ENCODE measurements around the gene GIMAP8. TPM values are rescaled to one million over a fixed set of nuclear protein-coding genes. Genes with fewer than 3 reads are reported as not detected.

The GIMAP8 gene
- total and polyA plus RNA-seq, 2 experiments from 2014 or later: 0.06 TPM; not detected in 1

DNA sequence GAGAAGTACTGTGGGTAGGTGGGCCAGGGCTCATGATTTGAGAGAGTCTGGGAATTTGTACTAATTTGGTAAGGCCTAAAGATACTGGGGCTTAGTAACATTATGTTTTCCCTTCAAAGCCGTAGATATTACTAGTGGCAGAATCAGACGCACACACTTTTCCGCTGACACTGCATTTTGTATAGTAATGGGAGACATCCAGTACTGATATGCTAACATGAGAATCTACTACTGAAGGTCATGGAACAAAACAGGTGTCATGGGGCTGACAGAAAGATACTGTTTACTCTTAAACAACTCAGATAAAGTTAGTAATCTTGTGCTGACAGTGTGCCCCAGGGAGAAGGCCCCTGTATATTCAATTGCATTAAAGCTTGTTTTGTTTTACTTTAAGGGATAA, 53.2 kb downstream of the GIMAP8 start:
- Histone ChIP-seq H3K9me2 (ENCODE audit: insufficient read depth) (no peaks in the 10 kb centered on the region), H2AFZ (0 out of 2 replicates have a peak overlapping the region, but pooled peaks have one; percentile 49), H3K27me3 (ENCODE audit: insufficient read depth) (no peaks in the 10 kb centered on the region), H3K36me3 (ENCODE audit: insufficient read depth) (no peaks in the 10 kb centered on the region), H4K20me1 (replicated peaks; ENCODE audit: insufficient read depth) (no peaks in the 10 kb centered on the region), H3K4me1 (ENCODE audit: insufficient read depth) (no peaks in the 10 kb centered on the region), H3K4me2 (no peak overlapping the region), H3K4me3 (no peak overlapping the region), H3F3A (replicated peaks; ENCODE audit: low read depth) (no peaks in the 10 kb centered on the region), H3K79me2 (replicated peaks; ENCODE audit: insufficient read depth) (no peaks in the 10 kb centered on the region), H3K27ac (ENCODE audit: low read depth) (no peak overlapping the region)
- ATAC-seq (no peak), DNase-seq (ENCODE audit: low spot score) (no peak)
- Mint-ChIP-seq H3K27ac (no peak overlapping the region), H3K27me3 (ENCODE audit: insufficient read depth, low read depth, poor library complexity) (peaks cover 2% of the 10 kb centered on the region), H3K9me3 (no peaks in the 10 kb centered on the region; the same call in 2 of the 3 replicates), H3K36me3 (ENCODE audit: low read depth) (no peaks in the 10 kb centered on the region), H3K4me3 (no peak overlapping the region), H3K4me1 (no peaks in the 10 kb centered on the region)
- no peak for TF ChIP-seq ZNF114 (CRISPR knock-in tag; IDR thresholded peaks at IDR 0.05)
- no peak for TF ChIP-seq EZH2phosphoT487 (IDR thresholded peaks at IDR 0.05; ENCODE audit: unreplicated experiment)
- TF ChIP-seq, protein P1, sequence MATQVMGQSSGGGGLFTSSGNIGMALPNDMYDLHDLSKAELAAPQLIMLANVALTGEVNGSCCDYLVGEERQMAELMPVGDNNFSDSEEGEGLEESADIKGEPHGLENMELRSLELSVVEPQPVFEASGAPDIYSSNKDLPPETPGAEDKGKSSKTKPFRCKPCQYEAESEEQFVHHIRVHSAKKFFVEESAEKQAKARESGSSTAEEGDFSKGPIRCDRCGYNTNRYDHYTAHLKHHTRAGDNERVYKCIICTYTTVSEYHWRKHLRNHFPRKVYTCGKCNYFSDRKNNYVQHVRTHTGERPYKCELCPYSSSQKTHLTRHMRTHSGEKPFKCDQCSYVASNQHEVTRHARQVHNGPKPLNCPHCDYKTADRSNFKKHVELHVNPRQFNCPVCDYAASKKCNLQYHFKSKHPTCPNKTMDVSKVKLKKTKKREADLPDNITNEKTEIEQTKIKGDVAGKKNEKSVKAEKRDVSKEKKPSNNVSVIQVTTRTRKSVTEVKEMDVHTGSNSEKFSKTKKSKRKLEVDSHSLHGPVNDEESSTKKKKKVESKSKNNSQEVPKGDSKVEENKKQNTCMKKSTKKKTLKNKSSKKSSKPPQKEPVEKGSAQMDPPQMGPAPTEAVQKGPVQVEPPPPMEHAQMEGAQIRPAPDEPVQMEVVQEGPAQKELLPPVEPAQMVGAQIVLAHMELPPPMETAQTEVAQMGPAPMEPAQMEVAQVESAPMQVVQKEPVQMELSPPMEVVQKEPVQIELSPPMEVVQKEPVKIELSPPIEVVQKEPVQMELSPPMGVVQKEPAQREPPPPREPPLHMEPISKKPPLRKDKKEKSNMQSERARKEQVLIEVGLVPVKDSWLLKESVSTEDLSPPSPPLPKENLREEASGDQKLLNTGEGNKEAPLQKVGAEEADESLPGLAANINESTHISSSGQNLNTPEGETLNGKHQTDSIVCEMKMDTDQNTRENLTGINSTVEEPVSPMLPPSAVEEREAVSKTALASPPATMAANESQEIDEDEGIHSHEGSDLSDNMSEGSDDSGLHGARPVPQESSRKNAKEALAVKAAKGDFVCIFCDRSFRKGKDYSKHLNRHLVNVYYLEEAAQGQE (IDR thresholded peaks at IDR 0.05; ENCODE audit: unreplicated experiment): no peak
- TF ChIP-seq, protein P2, sequence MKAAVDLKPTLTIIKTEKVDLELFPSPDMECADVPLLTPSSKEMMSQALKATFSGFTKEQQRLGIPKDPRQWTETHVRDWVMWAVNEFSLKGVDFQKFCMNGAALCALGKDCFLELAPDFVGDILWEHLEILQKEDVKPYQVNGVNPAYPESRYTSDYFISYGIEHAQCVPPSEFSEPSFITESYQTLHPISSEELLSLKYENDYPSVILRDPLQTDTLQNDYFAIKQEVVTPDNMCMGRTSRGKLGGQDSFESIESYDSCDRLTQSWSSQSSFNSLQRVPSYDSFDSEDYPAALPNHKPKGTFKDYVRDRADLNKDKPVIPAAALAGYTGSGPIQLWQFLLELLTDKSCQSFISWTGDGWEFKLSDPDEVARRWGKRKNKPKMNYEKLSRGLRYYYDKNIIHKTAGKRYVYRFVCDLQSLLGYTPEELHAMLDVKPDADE (IDR thresholded peaks at IDR 0.05): no peak
- no peak for TF ChIP-seq CREB1 (CRISPR knock-in tag; IDR thresholded peaks at IDR 0.05; ENCODE audit: low read depth)
- no peak for TF ChIP-seq STAT1 (IDR thresholded peaks at IDR 0.05; ENCODE audit: unreplicated experiment)
- TF ChIP-seq ZNF462 (CRISPR knock-in tag; IDR thresholded peaks at IDR 0.05): no peak
- TF ChIP-seq JUNB (IDR thresholded peaks at IDR 0.05; ENCODE audit: unreplicated experiment): no peak
- no peak for TF ChIP-seq NANOG (IDR thresholded peaks at IDR 0.05; ENCODE audit: borderline replicate concordance)
- TF ChIP-seq POLR2AphosphoS5 (IDR thresholded peaks at IDR 0.05; ENCODE audit: low read depth): no peak
- TF ChIP-seq ZNF331 (CRISPR knock-in tag; IDR thresholded peaks at IDR 0.05; ENCODE audit: low read depth): no peak
- no peak for TF ChIP-seq EZH2 (IDR thresholded peaks at IDR 0.05; ENCODE audit: low read depth, unreplicated experiment)
- no peak for TF ChIP-seq CTCF (conservative IDR thresholded peaks at IDR 0.05; ENCODE audit: low read depth in 2 of 2)

All from GM23338 (cell line).